GM21619 (cell line): ENCODE measurements around the gene CTPS1.

ENCODE experiments used
- ATAC-seq: cut with Tn5 transposase; IDR thresholded peaks from one replicate; pipeline ENCODE4 v1.9.1; 2021; ENCODE audit not compliant: unreplicated experiment

CTPS1 gene

GRCh38 chr1:40988280-40988679 lies 8.8 kb downstream of the CTPS1 start:
- ATAC-seq = no peak

- no peak for ATAC-seq
Observed at GRCh38 chr1:40989066-40989465, 9.6 kb downstream of the CTPS1 start.

DNA sequence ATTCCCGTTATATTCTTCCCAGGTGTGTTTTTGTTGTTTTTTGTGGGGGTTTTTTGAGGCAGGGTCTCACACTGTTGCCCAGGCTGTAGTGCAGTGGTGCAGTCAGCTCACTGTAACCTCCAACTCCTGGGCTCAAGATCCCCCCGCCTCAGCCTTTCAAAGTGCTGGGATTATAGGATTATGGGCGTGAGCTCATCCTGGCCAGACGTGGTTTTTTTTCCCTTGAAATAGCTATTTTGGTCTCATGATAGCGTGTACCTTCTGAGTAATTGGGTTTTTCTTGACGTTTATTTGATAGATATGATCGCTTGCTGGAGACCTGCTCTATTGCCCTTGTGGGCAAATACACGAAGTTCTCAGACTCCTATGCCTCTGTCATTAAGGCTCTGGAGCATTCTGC lies 17.6 kb downstream of the CTPS1 start:
- ATAC-seq = no peak

DNA sequence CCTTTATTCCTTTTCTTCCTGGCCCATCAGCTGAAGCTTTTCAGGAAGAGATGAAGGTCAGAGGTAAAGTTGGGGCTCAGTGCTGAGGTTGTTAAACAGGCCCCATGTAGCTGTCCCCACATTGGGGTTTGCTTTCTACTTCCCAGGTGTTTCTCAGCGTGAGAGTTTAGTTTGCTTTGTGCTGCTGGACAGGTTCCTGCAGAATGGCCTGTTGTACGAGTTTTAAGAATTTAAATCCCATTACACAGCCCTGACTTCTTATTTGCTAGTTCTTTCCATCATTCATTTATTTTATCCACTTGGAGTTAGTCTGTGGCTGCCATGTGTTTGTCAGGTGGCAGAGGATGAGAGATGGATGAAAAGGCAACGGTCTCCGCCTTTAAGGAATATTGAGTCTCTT lies 19.2 kb downstream of the CTPS1 start:
- no peak for ATAC-seq

DNA sequence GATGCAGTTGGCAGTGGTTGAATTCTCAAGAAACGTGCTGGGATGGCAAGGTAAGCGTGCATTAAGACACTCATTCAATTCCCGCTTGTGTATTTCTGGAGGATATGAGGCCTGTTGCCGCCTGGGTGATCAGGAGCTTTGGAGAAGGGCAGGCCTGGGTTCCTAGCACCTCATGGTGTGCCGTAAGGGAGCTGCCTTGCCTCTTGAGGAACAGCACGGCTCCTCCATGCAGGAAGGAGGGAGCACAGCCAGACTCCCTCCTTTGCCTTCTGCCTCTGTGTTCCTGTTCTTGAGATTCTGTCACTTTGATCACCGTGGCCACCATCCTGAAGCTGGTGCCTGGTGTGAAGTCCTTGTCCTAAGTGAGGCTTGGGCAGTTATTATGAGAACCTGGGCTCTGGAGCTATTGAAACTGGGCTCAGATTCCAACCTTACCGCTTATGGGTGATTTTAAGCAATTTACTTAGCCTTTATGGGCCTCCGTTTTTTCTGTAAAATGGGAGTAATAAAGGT lies 23.7 kb downstream of the CTPS1 start:
- ATAC-seq = no peak

- peak; percentile 99 for ATAC-seq
Observed at GRCh38 chr1:41003640-41004220, 24.2 kb downstream of the CTPS1 start.

GRCh38 chr1:41005876-41006275 lies 26.4 kb downstream of the CTPS1 start:
- no peak for ATAC-seq

DNA sequence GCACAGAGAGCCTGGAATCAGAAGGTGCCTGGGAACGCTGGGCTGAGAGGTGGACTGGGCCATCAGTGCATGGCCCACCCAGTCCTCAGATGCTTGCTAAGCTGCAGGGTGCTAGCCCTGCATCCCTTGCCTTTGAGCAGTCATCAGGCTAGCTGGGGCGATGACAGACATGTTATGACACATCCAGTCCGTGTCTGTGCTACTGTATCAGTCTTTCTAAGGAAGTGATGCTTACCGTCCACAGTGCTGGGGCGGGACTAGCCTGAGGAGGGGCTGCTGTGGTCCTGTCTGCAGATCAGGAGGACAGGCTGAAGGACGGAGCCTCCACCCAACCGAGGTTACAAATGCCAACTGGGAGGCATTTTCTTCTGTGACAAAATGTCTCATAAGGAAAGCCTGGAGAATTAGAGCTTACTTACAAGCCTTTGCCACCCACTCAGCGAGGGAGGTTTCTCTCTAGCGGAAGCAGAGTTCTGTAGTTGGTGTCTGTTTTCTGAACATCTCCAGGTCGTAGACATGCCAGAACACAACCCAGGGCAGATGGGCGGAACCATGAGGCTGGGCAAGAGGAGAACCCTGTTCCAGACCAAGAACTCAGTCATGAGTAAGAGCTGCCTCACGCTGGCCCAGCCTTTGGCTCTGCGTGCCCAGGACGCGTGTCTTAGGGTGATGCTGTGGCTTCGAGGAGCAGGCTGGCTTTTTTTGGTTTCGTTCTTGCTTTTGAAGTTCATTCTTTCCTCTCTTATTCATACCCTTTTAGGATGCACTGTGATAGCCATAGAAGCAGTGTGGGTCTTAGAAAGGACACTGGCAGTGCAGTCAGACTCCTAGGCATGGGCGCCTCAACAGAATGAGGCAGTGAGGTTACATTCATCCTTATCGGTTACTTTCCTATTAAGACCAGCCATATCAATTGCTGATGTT lies 27.7 kb downstream of the CTPS1 start:
- ATAC-seq = no peak

DNA sequence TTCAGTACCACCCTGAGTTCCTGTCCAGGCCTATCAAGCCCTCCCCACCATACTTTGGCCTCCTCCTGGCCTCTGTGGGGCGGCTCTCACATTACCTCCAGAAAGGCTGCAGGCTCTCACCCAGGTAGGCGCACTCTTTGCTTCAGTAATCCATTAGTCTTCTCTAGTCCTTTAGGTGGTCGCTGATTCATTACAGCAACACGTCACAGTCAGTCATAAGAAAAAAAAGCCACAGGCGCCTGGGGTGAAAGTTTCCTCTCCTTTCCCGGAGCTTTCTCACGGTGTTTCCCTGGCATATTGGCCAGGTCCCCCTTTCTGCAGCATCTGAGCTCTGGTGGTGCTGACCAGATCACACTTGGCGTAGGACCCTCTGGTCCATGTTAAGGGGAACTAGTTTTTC lies 30.0 kb downstream of the CTPS1 start:
- ATAC-seq = no peak

GRCh38 chr1:41010345-41010744 lies 30.8 kb downstream of the CTPS1 start:
- ATAC-seq = no peak

DNA sequence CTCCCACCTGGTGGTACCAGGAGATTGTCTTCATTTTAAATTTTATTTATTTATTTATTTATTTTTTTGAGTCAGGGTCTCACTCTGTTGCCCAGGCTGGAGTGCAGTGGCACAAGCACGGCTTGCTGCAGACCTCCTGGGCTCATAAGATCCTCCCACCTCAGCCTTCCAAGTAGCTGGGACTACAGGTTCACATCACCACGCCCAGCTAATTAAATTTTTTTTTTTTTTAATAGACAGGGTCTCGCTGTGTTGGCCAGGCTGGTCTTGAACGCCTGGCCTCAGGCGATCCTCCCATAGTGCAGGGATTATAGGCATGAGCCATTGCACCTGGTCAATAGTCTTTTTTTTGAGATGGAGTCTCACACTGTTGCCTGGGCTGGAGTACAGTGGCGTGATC lies 33.5 kb downstream of the CTPS1 start:
- no peak for ATAC-seq

DNA sequence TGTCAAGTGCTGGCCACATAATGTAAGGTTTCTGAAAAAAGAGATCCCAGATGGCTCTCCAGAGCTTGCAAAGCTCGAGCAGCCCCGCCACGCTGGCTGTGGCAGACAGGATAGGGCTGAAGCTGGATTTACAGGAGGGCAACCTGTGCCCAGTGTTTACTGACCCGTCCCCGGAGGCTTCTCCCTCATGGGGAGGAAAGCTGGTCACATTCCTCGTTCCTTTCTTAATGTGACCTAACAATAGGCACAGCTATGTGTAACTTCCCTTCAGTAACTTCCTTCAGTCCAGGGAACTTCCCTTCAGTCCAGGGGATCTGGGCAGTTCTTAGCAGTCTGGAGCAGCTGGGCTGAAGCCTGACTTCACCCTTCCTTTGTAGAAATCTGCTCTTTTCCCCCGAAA lies 34.3 kb downstream of the CTPS1 start:
- ATAC-seq = no peak

DNA sequence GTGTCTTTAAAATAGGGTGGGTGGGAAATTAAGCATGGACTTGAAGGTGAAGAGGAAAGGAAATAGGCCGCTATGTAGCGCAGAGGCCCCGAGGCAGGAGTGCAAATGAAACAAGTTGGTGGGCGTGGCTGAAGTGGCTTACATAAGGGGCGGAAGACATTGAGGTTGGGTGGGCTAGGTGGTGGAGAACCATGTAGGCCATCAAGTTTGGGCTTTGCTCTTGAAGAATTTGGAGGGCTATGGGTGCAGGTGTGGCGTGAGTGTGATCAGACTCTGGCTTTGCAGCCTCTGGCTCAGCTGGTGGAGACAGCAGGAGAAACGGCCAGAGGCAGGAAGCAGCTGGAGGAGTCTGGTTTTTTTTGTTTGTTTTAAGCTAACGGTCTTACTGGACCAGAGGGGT lies 35.4 kb downstream of the CTPS1 start:
- ATAC-seq = no peak

DNA sequence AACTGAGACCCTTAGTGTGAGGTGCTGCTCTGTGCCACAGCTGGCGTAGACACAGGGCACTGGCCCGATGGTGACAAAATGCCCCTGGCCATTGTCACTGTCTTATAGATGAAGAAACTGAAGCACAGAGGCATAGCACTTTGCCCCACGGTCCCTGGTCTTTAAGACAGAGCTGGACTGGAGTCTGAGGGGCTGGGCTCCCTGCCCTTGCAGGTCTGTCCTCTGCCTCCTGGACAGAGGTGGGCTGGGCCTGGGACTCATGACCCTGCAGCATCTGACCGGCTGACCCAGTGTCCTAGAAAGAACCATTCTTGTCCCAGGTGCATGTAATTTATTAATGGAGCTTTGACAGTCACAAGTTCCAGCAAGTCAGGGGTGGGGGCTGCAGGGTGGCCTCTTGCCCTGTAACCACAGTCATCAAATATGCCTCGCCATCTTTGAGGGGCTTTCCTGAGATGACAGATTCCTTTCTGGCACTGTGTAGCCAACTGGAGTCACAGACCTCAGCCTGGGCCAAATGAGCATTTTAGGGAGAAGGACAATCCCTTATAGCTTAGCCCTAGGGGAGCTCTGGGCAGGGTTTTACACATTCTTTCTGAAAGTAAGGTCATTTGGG lies 35.9 kb downstream of the CTPS1 start:
- ATAC-seq = no peak

DNA sequence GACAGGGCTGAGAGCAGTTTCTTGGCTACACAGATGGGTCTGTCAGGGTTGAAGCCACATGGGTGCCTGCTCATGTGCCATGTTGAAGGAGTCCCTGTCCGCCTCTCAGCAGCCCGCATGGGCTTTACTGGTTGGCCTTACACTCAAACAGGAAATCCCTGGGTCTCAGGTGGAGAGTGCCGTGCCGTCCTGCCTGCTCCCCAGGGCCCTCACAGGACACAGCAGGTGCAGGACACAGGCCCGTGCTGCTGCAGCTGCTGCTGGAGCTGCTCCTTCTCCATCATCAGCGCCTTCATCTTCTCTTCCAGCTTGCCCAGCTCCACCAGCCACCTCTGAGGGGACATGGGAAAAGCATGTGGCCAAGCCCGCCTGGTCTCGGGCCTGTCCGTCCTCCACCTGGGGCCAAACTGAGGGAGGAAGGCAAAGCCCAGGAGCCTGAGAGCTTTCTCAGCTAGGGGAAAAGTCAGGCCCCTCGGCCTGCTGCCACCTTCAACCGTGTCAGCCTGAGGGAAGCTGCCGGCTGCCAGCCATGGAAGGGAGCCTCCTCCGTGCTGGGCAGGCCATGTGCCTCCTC lies 36.5 kb downstream of the CTPS1 start:
- no peak for ATAC-seq

GRCh38 chr1:41017141-41018017 lies 37.9 kb downstream of the CTPS1 start:
- ATAC-seq = no peak

- ATAC-seq = no peak
Observed at GRCh38 chr1:41018018-41018410, 38.5 kb downstream of the CTPS1 start.

DNA sequence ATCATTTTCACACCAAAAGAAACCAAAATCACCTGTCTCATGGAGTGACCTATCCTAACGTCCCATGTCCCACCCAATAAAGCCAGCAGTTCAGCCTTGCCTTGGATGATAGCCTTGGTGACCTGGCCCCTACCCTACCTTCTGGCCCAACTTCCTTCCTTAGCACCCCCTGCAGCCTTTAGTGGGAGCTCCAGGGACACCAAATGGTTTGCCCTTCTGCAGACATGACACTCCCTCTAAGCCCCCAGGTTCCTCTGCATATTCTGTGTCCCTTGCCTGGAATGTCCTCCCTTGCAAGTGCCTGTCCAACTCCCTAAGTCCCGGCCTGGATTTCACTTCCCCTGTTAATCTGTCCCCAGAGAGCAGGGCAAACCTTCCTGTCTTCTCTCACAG lies 39.9 kb downstream of the CTPS1 start:
- no peak for ATAC-seq

GRCh38 chr1:41020109-41020576 lies 40.6 kb downstream of the CTPS1 start:
- ATAC-seq = no peak

DNA sequence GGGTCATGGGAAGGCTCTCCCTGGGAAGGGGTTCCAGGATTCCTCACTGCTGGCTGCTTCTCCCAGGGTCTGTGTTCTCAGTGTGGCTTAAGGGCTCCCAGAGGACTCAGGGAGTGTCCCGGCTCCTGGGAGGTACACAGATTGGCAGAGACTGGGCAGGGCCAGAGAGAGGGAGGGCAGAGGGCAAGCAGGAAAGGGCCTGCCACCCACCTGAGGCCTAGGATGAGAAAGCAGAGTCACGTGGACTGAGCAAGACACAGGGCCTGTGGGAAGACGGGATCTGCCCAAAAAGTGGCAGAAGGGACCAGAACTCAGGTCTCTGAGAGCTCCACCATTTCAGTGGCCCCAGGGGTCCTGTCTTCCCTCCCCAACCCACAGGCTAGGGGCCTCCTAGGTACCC lies 41.2 kb downstream of the CTPS1 start:
- ATAC-seq = no peak
